DMS53 (cell line): Measurements from ENCODE around the gene VSIG8.
A peak's percentile ranks its signal among the peaks of the same experiment; 100 is the strongest.
"Not testable (repeated sequence)": the region's sequence is repeated elsewhere in the genome, so short reads cannot be mapped to it uniquely, and the experiment has no call there.

Source experiments
- DNase-seq: peaks from one replicate; lab custom pipeline; 2025; lab: John Stamatoyannopoulos, UW

Gene VSIG8, protein sequence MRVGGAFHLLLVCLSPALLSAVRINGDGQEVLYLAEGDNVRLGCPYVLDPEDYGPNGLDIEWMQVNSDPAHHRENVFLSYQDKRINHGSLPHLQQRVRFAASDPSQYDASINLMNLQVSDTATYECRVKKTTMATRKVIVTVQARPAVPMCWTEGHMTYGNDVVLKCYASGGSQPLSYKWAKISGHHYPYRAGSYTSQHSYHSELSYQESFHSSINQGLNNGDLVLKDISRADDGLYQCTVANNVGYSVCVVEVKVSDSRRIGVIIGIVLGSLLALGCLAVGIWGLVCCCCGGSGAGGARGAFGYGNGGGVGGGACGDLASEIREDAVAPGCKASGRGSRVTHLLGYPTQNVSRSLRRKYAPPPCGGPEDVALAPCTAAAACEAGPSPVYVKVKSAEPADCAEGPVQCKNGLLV

GRCh38 chr1:159862557-159862956 lies at the start of gene VSIG8:
VSIG8 (minus strand) TSS chr1:159862657; CDS start chr1:159862521, 136 bp downstream.
- DNase-seq = no peak

GRCh38 chr1:159911326-159912070 lies 49.0 kb upstream of the VSIG8 start:
- no peak for DNase-seq

GRCh38 chr1:159908031-159908940 lies 45.8 kb upstream of the VSIG8 start:
- DNase-seq = no peak

GRCh38 chr1:159906960-159907359 lies 44.5 kb upstream of the VSIG8 start:
- no peak for DNase-seq

GRCh38 chr1:159904036-159904435 lies 41.6 kb upstream of the VSIG8 start:
- DNase-seq = not testable (repeated sequence)

DNA sequence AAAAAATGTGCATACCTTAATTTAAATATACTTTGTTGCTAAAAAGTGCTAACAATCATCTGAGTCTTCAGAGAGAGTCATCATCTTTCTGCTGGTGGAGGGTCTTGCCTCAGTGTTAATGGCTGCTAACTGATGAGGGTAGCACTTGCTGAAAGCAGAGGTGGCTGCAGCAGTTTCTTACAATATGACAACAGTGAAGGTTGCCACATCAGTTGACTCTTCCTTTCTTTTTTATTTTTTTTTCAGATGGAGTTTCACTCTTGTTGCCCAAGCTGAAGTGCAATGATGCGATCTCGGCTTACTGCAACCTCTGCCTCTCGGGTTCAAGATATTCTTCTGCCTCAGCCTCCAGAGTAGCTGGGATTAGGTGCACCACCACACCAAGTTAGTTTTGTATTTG lies 40.1 kb upstream of the VSIG8 start:
- DNase-seq = no peak

GRCh38 chr1:159900755-159901360 lies 38.4 kb upstream of the VSIG8 start:
- DNase-seq = no peak

DNA sequence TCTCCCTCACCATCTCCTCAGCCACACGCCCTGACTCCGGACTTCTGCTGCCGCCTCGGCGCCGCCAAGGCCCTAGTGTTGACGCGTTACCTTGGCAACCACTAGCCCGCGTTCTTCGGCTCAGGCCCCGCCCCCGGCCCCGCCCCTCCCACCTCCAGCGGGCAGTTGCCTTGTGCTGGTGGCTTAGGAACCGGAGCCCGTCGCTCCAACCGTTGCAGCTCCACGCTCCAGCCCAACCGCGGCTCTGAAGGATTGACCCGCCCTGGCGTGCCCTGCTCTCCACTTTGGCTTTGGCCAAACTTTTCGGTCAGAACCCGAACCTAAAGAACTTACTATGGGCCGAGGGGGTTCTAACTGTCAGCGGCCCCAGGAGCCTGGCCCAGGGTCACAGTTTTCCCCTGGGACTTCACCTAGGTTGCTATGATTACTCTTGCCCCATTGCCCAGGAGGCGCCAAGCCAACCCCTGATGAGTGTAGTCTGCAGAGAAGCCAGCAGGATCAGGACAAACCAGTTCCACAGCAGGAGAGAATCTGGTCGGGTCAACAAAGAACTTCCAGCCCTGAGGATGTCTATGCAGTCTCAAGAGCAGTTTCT lies 37.7 kb upstream of the VSIG8 start, which contains the start of gene CFAP45:
TSS of gene CFAP45 (minus strand) at position 80 of the 595 bp plus-strand sequence. CDS start at position 13, 67 bp downstream.
- peak; percentile 97 for DNase-seq

DNA sequence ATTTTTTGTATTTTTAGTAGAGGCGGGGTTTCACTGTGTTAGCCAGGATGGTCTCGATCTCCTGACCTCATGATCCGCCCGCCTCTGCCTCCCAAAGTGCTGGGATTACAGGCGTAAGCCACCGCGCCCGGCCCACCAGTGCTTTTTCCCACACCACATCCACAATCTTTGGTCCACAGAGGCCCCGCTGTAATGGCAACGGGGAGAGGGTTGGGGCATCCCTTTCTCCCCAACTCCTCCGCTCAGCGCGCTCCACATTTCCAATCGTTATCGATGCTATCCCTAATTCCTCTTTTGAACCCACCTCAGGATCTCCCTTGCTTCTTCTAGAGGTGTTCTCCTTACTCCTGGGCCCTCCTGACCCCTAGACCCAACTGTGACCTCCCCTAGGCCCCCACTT lies 37.2 kb upstream of the VSIG8 start:
- DNase-seq = not testable (repeated sequence)

DNA sequence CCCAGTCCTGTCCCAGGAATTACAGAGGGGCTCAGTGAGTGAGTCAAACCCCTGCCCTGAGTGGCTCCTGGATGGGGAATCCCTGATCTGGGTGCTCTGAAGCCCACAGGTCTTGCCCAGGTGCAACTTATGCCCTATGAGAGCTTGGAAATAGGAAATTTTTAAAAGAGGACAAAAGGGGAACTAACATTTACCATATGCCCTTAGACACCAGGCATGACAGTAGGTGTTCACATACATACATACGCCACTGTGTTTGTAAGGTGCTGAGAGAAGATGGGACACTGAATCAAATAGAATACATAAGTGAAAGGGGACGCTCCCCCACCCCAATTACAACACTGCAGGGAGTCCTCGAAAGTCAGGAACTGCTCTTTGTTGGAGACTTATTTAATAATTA lies 36.1 kb upstream of the VSIG8 start:
- no peak for DNase-seq

DNA sequence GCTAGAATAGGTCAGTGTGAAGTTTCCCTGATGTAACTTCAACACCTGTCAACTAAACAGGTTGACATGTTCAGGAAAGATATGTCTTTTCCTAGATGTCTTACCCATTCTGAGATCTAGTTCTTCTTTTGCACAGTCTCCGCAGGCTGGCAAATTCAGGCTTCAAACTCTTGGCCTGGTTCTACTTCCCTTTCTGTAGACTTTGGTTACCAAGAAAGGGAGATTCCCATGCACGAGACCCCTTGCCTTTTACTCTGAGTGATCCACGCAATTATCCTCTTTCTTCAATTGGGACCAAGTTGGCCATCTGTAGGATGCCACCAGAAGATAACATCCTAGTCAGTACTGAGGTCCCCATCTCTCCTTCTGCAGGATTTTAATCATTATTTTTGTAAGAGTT lies 35.5 kb upstream of the VSIG8 start:
- no peak for DNase-seq

DNA sequence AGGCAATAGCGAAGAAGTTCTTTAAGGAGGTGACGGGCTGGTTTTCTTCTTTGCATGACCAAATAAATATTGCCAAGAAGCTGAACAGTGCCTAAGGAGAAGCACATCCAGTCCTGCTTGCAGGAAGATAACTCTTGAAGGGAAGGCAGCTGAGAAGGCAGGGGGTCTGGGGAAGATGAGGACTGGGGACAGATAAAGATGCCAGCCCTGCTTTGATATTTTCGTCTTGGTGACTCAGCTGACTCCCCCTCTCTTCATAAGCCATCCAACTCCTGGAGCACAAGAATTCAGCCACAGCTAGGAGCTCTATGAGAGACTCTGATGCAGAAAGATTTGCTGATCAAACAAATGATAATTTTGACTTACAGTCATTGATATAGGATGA lies 34.1 kb upstream of the VSIG8 start:
- no peak for DNase-seq

DNA sequence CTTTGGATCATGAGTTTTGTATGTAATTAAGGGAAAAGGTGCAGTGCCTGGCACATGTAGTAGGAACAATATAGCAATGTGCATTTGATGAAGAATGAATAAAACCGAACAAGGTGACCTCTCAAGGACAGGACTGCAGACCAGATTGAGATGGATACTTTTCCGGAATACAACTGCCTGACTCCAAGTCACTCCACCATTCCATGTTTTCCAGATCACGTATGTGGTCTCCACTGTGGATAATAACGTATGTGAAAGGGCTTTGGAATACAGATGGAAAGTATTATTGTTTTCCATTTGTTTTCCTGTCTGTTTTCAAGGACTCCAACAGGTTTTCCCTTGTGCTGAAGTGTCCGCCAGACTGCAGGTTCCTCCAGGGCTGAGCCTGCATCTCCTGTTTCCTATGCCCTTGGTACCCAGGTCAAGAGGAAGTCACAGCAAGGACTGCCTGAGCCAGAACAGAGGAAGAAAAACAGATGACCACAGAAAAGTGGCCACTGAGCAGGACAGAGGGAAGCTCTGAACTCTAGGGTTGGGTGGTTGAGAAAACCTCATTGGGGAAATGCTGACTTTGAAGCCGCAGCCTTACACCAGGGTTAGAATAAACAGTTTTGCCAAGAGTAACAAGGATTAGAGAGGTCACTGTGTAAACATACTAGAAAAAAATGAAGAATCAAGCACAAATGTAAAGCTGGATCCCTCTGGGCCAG lies 33.5 kb upstream of the VSIG8 start:
- DNase-seq = peak; percentile 18

- no peak for DNase-seq
Measured at GRCh38 chr1:159895286-159895685, 32.8 kb upstream of the VSIG8 start.

GRCh38 chr1:159892944-159893343 lies 30.5 kb upstream of the VSIG8 start:
- peak; percentile 44 for DNase-seq

DNA sequence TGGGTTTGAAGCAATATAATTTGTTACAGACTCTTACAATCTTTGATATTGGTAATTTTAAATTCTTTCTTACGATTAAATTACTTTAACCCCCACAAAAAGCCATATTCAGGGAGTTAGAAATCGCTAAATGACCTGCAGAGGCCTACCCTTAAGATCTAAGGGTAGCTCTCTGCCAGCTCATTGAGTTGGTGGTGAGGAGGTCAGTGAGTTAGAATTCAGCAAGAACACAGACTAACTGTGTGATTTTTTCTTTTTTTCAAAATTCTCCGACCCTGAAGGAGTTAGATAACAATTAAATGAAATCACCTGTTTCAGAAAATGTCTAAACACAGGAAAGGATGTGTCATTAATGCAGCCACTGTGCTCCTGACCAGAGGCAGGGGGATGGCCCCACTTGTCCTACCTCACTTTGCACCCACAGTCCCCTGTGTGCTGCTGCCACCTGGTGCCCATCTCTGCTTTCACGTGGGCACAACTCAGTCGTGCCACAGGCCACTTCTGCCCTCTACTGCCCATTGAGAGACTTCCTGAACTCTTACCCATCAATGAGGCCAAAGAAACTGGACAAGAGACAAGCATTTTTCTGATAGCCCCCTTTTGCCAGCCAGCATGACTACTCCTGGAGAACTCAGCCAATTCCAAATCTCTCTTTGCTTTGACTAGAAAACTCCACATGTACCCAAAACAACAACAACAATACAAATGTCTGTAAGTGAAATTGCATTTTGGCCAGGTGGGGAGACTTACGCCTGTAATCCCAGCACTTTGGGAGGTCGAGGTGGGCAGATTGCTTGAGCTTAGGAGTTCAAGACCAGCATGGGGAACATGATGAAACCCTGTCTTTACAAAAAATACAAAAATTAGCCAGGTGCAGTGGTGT lies 29.1 kb upstream of the VSIG8 start:
- peak; percentile 94 for DNase-seq

DNA sequence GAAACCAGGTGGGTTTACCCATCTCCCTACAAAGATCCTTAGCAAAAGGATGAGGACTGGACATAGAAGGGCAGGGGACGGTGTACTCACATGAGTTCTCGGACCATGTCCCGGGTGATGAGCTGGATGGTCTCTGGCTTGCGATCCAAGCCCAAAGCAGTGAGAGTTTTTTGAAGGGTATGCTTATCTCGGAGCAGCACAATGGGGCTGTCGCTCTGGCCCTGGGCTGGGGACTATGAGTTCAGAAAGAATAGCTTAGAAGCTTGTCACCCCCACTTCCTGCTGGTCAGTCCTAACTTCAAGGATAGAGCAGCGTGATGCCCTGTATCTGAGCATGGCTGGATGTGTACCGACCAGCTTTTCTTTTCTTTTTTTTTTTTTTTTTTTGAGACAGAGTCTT lies 27.9 kb upstream of the VSIG8 start:
- no peak for DNase-seq

DNA sequence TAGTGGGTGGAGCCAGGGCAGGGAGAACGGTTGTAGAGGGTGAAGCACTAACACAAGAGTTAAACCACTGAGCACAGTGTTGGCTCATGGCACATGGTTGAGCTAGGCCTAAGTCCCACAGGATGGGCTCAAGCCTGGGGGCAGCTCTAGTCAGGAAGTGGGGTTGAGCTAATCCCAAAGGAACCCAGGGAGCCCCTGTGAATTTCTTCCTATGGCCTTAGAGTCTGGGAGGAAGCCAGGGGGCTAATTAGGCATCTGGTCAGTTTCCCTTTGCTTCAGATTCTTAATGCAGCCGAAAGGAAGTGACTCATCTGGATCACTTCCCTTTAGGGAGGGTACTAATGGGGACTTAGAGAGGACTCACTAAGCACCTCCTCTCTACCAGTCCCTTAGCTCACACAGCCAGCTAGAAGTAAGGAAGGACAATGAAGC lies 27.4 kb upstream of the VSIG8 start:
- peak; percentile 78 for DNase-seq

GRCh38 chr1:159889202-159889601 lies 26.7 kb upstream of the VSIG8 start:
- DNase-seq = no peak

- DNase-seq = no peak
Measured at GRCh38 chr1:159884296-159884695, 21.8 kb upstream of the VSIG8 start.
